ENCODE data around the gene DDR2.

DDR2 gene

GRCh38 chr1:162629651-162630050 is 2.6 kb upstream of the DDR2 start:
- no peak for TF ChIP-seq CTCF (IDR thresholded peaks at IDR 0.05; ENCODE audit: insufficient read depth, low read depth, low read length, missing control alignments)
- DNase-seq (ENCODE audit: low read depth), result no peak
- H3K4me3 ChIP-seq (ENCODE audit: low read depth, low read length), result no peak overlapping the region

GRCh38 chr1:162631546-162632191 is 595 bp upstream of the DDR2 start:
- peak overlapping the region; percentile 36 for H3K4me3 ChIP-seq (ENCODE audit: low read depth, low read length)
- TF ChIP-seq CTCF (IDR thresholded peaks at IDR 0.05; ENCODE audit: insufficient read depth, low read depth, low read length, missing control alignments), result no peak
- no peak for DNase-seq (ENCODE audit: low read depth)

GRCh38 chr1:162632698-162633080 is 425 bp downstream of the DDR2 start:
- H3K4me3 ChIP-seq (ENCODE audit: low read depth, low read length), result peak overlapping the region; percentile 37
- peak; percentile 41 for DNase-seq (ENCODE audit: low read depth)
- no peak for TF ChIP-seq CTCF (IDR thresholded peaks at IDR 0.05; ENCODE audit: insufficient read depth, low read depth, low read length, missing control alignments)

GRCh38 chr1:162633081-162633762 is 958 bp downstream of the DDR2 start:
- TF ChIP-seq CTCF (IDR thresholded peaks at IDR 0.05; ENCODE audit: insufficient read depth, low read depth, low read length, missing control alignments), result no peak
- peak; percentile 70 for DNase-seq (ENCODE audit: low read depth)
- H3K4me3 ChIP-seq (ENCODE audit: low read depth, low read length), result peak overlapping the region; percentile 37

GRCh38 chr1:162635418-162635817 is 3.2 kb downstream of the DDR2 start:
- no peak for DNase-seq (ENCODE audit: low read depth)
- H3K4me3 ChIP-seq (ENCODE audit: low read depth, low read length), result no peak overlapping the region
- TF ChIP-seq CTCF (IDR thresholded peaks at IDR 0.05; ENCODE audit: insufficient read depth, low read depth, low read length, missing control alignments), result no peak

GRCh38 chr1:162639718-162640117 is 7.5 kb downstream of the DDR2 start:
- H3K4me3 ChIP-seq (ENCODE audit: low read depth, low read length), result no peak overlapping the region
- TF ChIP-seq CTCF (IDR thresholded peaks at IDR 0.05; ENCODE audit: insufficient read depth, low read depth, low read length, missing control alignments), result no peak
- no peak for DNase-seq (ENCODE audit: low read depth)
